AG04450 (cell line): Measurements from ENCODE around the gene KCNJ15. TPM values are rescaled to one million over a fixed set of nuclear protein-coding genes. Genes with fewer than 3 reads are reported as not detected.

ENCODE experiments used
- CTCF ChIA-PET: fragments of 300-600, 350-600 bp; formaldehyde crosslinking; extraction: SDS; loops from one replicate; lab custom pipeline; 2022; ENCODE audit warnings: antibody characterized with exemption, inconsistent platforms; lab: Charles Lee
- POLR2A ChIA-PET: fragments of 350-600 bp; formaldehyde crosslinking; extraction: SDS; loops from one replicate; lab custom pipeline; 2021; ENCODE audit warnings: antibody characterized with exemption, inconsistent platforms; lab: Yijun Ruan, JAX
- DNase-seq: peaks from one replicate; pipeline ENCODE4 v3.0.0-alpha.2; 2011; ENCODE audit warnings: low read depth, low spot score
- H3K27ac ChIP-seq: one replicate; pipeline ENCODE4 v1.5.1; 2012; ENCODE audit warnings: low read depth, low read length, control low read depth
- H3K27me3 ChIP-seq: one replicate; pipeline ENCODE4 v1.6.0; 2012; ENCODE audit warnings: low read length; ENCODE audit not compliant: control insufficient read depth, insufficient read depth
- H3K4me3 ChIP-seq: 2 replicates; pipeline ENCODE4 v1.5.1; 2011; ENCODE audit warnings: mild to moderate bottlenecking, low read depth, low read length, control low read depth
- H3K9me3 ChIP-seq: 2 replicates; pipeline ENCODE4 v1.5.1; 2012; ENCODE audit warnings: low read length; ENCODE audit not compliant: control insufficient read depth, insufficient read depth
- CTCF ChIP-seq: IDR thresholded peaks from 2 replicates; pipeline ENCODE4 v1.5.1; 2011; ENCODE audit warnings: low read depth, low read length, control low read depth, inconsistent platforms
- polyA plus RNA-seq: library from polyadenylated mRNA; depleted of rRNA; stranded (reverse); fragments of >200 nt; gene quantifications from 2 replicates; pipeline ENCODE4 v1.2.3, GENCODE V29; 2011

KCNJ15 gene
- polyA plus RNA-seq, 1 experiment, result 0.07 TPM

- CTCF ChIA-PET, result interaction anchor here (1.3 to 1.7 kb wide), 3 partner anchors 59 to 77 kb away, joined by 5 to 9 read pairs (median 8); no protein-coding TSS in a partner anchor
- Histone ChIP-seq H3K9me3 (no peaks in the 10 kb centered on the region), H3K27me3 (no peaks in the 10 kb centered on the region), H3K4me3 (no peak overlapping the region), H3K27ac (no peak overlapping the region)
- POLR2A ChIA-PET, result no interaction called here
- no peak for DNase-seq
- no peak for TF ChIP-seq CTCF
Measured at GRCh38 chr21:38293765-38294164, 37.0 kb downstream of the KCNJ15 start.

- ChIA-PET POLR2A (no interaction called here), CTCF (interaction anchor here (1.3 to 1.7 kb wide), 2 partner anchors 76 to 78 kb away, joined by 5 to 8 read pairs; no protein-coding TSS in a partner anchor)
- H3K27me3 ChIP-seq, result no peaks in the 10 kb centered on the region
- no peak overlapping the region for H3K4me3 ChIP-seq
- TF ChIP-seq CTCF, result no peak
- H3K9me3 ChIP-seq, result no peaks in the 10 kb centered on the region
- DNase-seq, result no peak
- no peak overlapping the region for H3K27ac ChIP-seq
Measured at GRCh38 chr21:38294609-38295008, 37.8 kb downstream of the KCNJ15 start.

GRCh38 chr21:38295997-38296764, 39.4 kb downstream of the KCNJ15 start:
- no peak overlapping the region for H3K4me3 ChIP-seq
- CTCF ChIA-PET, result interaction anchor here (0.8 kb wide), 1 partner anchor 77 kb away, joined by 4 read pairs; no protein-coding TSS in a partner anchor
- H3K9me3 ChIP-seq, result no peaks in the 10 kb centered on the region
- TF ChIP-seq CTCF, result no peak
- no peak overlapping the region for H3K27ac ChIP-seq
- POLR2A ChIA-PET, result interaction anchor here (0.8 to 1.8 kb wide), 2 partner anchors 11 to 19 kb away, joined by 3 to 9 read pairs; no protein-coding TSS in a partner anchor
- DNase-seq, result no peak
- H3K27me3 ChIP-seq, result no peaks in the 10 kb centered on the region

- Histone ChIP-seq H3K4me3 (no peak overlapping the region), H3K27ac (no peak overlapping the region), H3K9me3 (no peaks in the 10 kb centered on the region), H3K27me3 (no peaks in the 10 kb centered on the region)
- DNase-seq, result no peak
- POLR2A ChIA-PET, result interaction anchor here (1.8 kb wide), 1 partner anchor 9 kb away, joined by 9 read pairs; no protein-coding TSS in a partner anchor
- TF ChIP-seq CTCF, result no peak
- CTCF ChIA-PET, result no interaction called here
Measured at GRCh38 chr21:38297194-38297631, 40.4 kb downstream of the KCNJ15 start.

GRCh38 chr21:38297871-38298270, 41.1 kb downstream of the KCNJ15 start:
- no peak overlapping the region for H3K4me3 ChIP-seq
- no peaks in the 10 kb centered on the region for H3K9me3 ChIP-seq
- no peak for DNase-seq
- H3K27me3 ChIP-seq, result no peaks in the 10 kb centered on the region
- ChIA-PET POLR2A (interaction anchor here (1.8 kb wide), 1 partner anchor 9 kb away, joined by 9 read pairs; no protein-coding TSS in a partner anchor), CTCF (no interaction called here)
- no peak for TF ChIP-seq CTCF
- H3K27ac ChIP-seq, result no peak overlapping the region
